H54 (cell line): ENCODE data around the gene AMIGO1.

Source experiments
- DNase-seq: peaks from one replicate; pipeline ENCODE4 v3.0.0; 2011; ENCODE audit warnings: low spot score, mixed read lengths; ENCODE audit not compliant: insufficient read length
- FAIRE-seq: peaks from 3 replicates; lab custom pipeline; 2011; peaks lifted over from hg19 to GRCh38; lab: Jason Lieb, UNC
- POLR2A ChIP-seq: IDR thresholded peaks from 2 replicates; pipeline ENCODE4 v1.6.1; 2011; ENCODE audit warnings: low read depth, mild to moderate bottlenecking, low read length

The AMIGO1 gene

GRCh38 chr1:109490029-109490933 lies 19.2 kb downstream of the AMIGO1 start:
- FAIRE-seq: no peak
- no peak for TF ChIP-seq POLR2A
- peak; percentile 75 for DNase-seq

- FAIRE-seq: no peak
Observed at GRCh38 chr1:109488696-109489095, 20.8 kb downstream of the AMIGO1 start.

GRCh38 chr1:109488201-109488600 lies 21.3 kb downstream of the AMIGO1 start:
- TF ChIP-seq POLR2A: no peak
- no peak for FAIRE-seq
- no peak for DNase-seq

More at GRCh38 chr1:109488696-109489095, 20.8 kb downstream of the AMIGO1 start:
- no peak for DNase-seq
- TF ChIP-seq POLR2A: no peak

GRCh38 chr1:109487261-109487660 lies 22.3 kb downstream of the AMIGO1 start:
- TF ChIP-seq POLR2A: no peak
- FAIRE-seq (no peak), DNase-seq (no peak)

- FAIRE-seq (no peak), DNase-seq (no peak)
- no peak for TF ChIP-seq POLR2A
Observed at GRCh38 chr1:109485001-109485400, 24.5 kb downstream of the AMIGO1 start.

- FAIRE-seq (no peak), DNase-seq (no peak)
- TF ChIP-seq POLR2A: no peak
Observed at GRCh38 chr1:109484519-109484975, 25.0 kb downstream of the AMIGO1 start.

GRCh38 chr1:109483672-109484518 lies 25.6 kb downstream of the AMIGO1 start, which contains the start of gene ATXN7L2:
Gene ATXN7L2, plus strand, starts transcription at chr1:109483905. Its CDS starts 49 bp downstream, at chr1:109483954.
- TF ChIP-seq POLR2A: peak; percentile 92
- DNase-seq (peak; percentile 97), FAIRE-seq (no peak)

GRCh38 chr1:109482791-109483671 lies 26.5 kb downstream of the AMIGO1 start:
- DNase-seq: no peak
- no peak for FAIRE-seq
- TF ChIP-seq POLR2A: no peak

GRCh38 chr1:109482242-109482641 lies 27.3 kb downstream of the AMIGO1 start:
- FAIRE-seq (no peak), DNase-seq (no peak)

GRCh38 chr1:109481646-109482045 lies 27.9 kb downstream of the AMIGO1 start:
- TF ChIP-seq POLR2A: no peak
- FAIRE-seq: no peak
- no peak for DNase-seq

More at GRCh38 chr1:109482242-109482641, 27.3 kb downstream of the AMIGO1 start:
- no peak for TF ChIP-seq POLR2A

GRCh38 chr1:109479901-109480300 lies 29.6 kb downstream of the AMIGO1 start:
- DNase-seq (no peak), FAIRE-seq (no peak)
- TF ChIP-seq POLR2A: no peak

GRCh38 chr1:109479311-109479710 lies 30.2 kb downstream of the AMIGO1 start:
- FAIRE-seq (no peak), DNase-seq (no peak)
- no peak for TF ChIP-seq POLR2A

- DNase-seq: no peak
- FAIRE-seq: no peak
- no peak for TF ChIP-seq POLR2A
Observed at GRCh38 chr1:109478806-109479205, 30.7 kb downstream of the AMIGO1 start.
